HEK293 (cell line): ENCODE measurements around the gene POLG2.

Experiments used
- CTCF ChIA-PET: fragments of 350-600 bp; formaldehyde crosslinking; extraction: SDS; loops from one replicate; lab custom pipeline; 2021; ENCODE audit warnings: antibody characterized with exemption; lab: Yijun Ruan, JAX
- POLR2A ChIA-PET: fragments of 300-600 bp; formaldehyde crosslinking; extraction: SDS; loops from one replicate; lab custom pipeline; 2020; ENCODE audit warnings: antibody characterized with exemption, inconsistent platforms; lab: Yijun Ruan, JAX
- H3K27ac ChIP-seq: fragments of 200-500 bp; sonication (Bioruptor generic); 2 replicates; pipeline ENCODE4 v1.5.1; 2014; ENCODE audit warnings: low read depth, low read length, control low read depth, inconsistent platforms; ENCODE audit errors: extremely low read depth
- H3K36me3 ChIP-seq, 2 experiments: fragments of 200-500 bp in 1 of 2; sonication (Bioruptor generic) in 1 of 2; 1 replicate in 1 of 2; 2 replicates in 1 of 2; pipeline ENCODE4 v1.5.1; 2014 to 2017; ENCODE audit warnings: inconsistent platforms in 2 of 2, low read length in 2 of 2; ENCODE audit not compliant: control insufficient read depth in 2 of 2, insufficient read depth in 1 of 2
- H3K4me1 ChIP-seq: fragments of 200-500 bp; sonication (Bioruptor generic); 2 replicates; pipeline ENCODE4 v1.5.1; 2014; ENCODE audit warnings: mild to moderate bottlenecking, low read length, inconsistent platforms; ENCODE audit not compliant: control insufficient read depth, insufficient read depth
- H3K4me3 ChIP-seq: 2 replicates; pipeline ENCODE4 v1.5.1; 2011; ENCODE audit warnings: low read depth, mild to moderate bottlenecking, control low read depth, low read length, moderate library complexity
- H3K9me3 ChIP-seq: fragments of 200-500 bp; sonication (Bioruptor generic); 2 replicates; pipeline ENCODE4 v1.5.1; 2014; ENCODE audit warnings: low read depth, low read length, inconsistent platforms; ENCODE audit not compliant: control insufficient read depth, insufficient read depth
- BCL11A ChIP-seq: fragments of 450-650 bp; formaldehyde crosslinking; IDR thresholded peaks from 2 replicates; pipeline ENCODE4 v1.5.1; 2016; ENCODE audit warnings: low read depth, missing biosample characterization, missing genetic modification characterization
- BCL11B ChIP-seq: fragments of 450-650 bp; formaldehyde crosslinking; IDR thresholded peaks from 2 replicates; pipeline ENCODE4 v1.5.1; 2016; ENCODE audit warnings: low read depth, missing biosample characterization, missing genetic modification characterization
- KLF8 ChIP-seq: fragments of 450-650 bp; formaldehyde crosslinking; IDR thresholded peaks from 2 replicates; pipeline ENCODE4 v1.5.1; 2016; ENCODE audit warnings: missing biosample characterization, missing genetic modification characterization
- MZF1 ChIP-seq: fragments of 450-650 bp; formaldehyde crosslinking; IDR thresholded peaks from 2 replicates; pipeline ENCODE4 v1.5.1; 2017; ENCODE audit warnings: missing biosample characterization, missing genetic modification characterization, borderline replicate concordance
- SP3 ChIP-seq: fragments of 450-650 bp; formaldehyde crosslinking; IDR thresholded peaks from 2 replicates; pipeline ENCODE4 v1.5.1; 2016; ENCODE audit warnings: missing biosample characterization, missing genetic modification characterization
- ZFP3 ChIP-seq: fragments of 450-650 bp; formaldehyde crosslinking; IDR thresholded peaks from 2 replicates; pipeline ENCODE4 v1.5.1; 2016; ENCODE audit warnings: low read depth, missing biosample characterization, missing genetic modification characterization
- ZNF114 ChIP-seq: fragments of 450-650 bp; formaldehyde crosslinking; IDR thresholded peaks from 2 replicates; pipeline ENCODE4 v1.5.0; 2017; ENCODE audit warnings: missing biosample characterization, missing genetic modification characterization
- ZNF132 ChIP-seq: fragments of 450-650 bp; formaldehyde crosslinking; IDR thresholded peaks from 2 replicates; pipeline ENCODE4 v1.5.1; 2017; ENCODE audit warnings: missing biosample characterization, missing genetic modification characterization, borderline replicate concordance
- ZNF175 ChIP-seq: fragments of 450-650 bp; formaldehyde crosslinking; IDR thresholded peaks from 2 replicates; pipeline ENCODE4 v1.5.1; 2016; ENCODE audit warnings: missing biosample characterization, missing genetic modification characterization
- ZNF18 ChIP-seq: fragments of 450-650 bp; formaldehyde crosslinking; IDR thresholded peaks from 2 replicates; pipeline ENCODE4 v1.5.1; 2016; ENCODE audit warnings: missing biosample characterization, missing genetic modification characterization
- ZNF23 ChIP-seq: fragments of 450-650 bp; formaldehyde crosslinking; IDR thresholded peaks from 2 replicates; pipeline ENCODE4 v1.5.1; 2016; ENCODE audit warnings: missing biosample characterization, missing genetic modification characterization, borderline replicate concordance
- ZNF341 ChIP-seq: fragments of 450-650 bp; formaldehyde crosslinking; IDR thresholded peaks from 2 replicates; pipeline ENCODE4; 2016; ENCODE audit warnings: low read depth, missing biosample characterization, missing genetic modification characterization
- ZNF366 ChIP-seq: fragments of 450-650 bp; formaldehyde crosslinking; conservative IDR thresholded peaks from 2 replicates; pipeline ENCODE4 v1.5.1; 2016; ENCODE audit warnings: missing biosample characterization, missing genetic modification characterization
- ZNF404 ChIP-seq: fragments of 450-650 bp; formaldehyde crosslinking; IDR thresholded peaks from 2 replicates; pipeline ENCODE4 v1.5.1; 2017; ENCODE audit warnings: missing biosample characterization, missing genetic modification characterization
- ZNF510 ChIP-seq: fragments of 450-650 bp; formaldehyde crosslinking; IDR thresholded peaks from 2 replicates; pipeline ENCODE4 v1.5.1; 2018; ENCODE audit warnings: mild to moderate bottlenecking, missing genetic modification characterization, missing biosample characterization; ENCODE audit not compliant: insufficient replicate concordance
- ZNF529 ChIP-seq: fragments of 450-650 bp; formaldehyde crosslinking; IDR thresholded peaks from 2 replicates; pipeline ENCODE4 v1.5.1; 2017; ENCODE audit warnings: missing genetic modification characterization, missing biosample characterization; ENCODE audit not compliant: insufficient replicate concordance
- ZNF549 ChIP-seq: fragments of 450-650 bp; IDR thresholded peaks from 2 replicates; pipeline ENCODE4 v1.5.1; 2018; ENCODE audit warnings: missing biosample characterization, missing genetic modification characterization, mild to moderate bottlenecking, inconsistent platforms, moderate library complexity
- ZNF571 ChIP-seq: fragments of 450-650 bp; formaldehyde crosslinking; IDR thresholded peaks from 2 replicates; pipeline ENCODE4 v1.5.0; 2017; ENCODE audit warnings: missing biosample characterization, missing genetic modification characterization
- ZNF600 ChIP-seq: fragments of 450-650 bp; formaldehyde crosslinking; IDR thresholded peaks from 2 replicates; pipeline ENCODE4 v1.5.1; 2016; ENCODE audit warnings: missing biosample characterization, missing genetic modification characterization
- ZNF664 ChIP-seq: fragments of 450-650 bp; formaldehyde crosslinking; IDR thresholded peaks from 2 replicates; pipeline ENCODE4 v1.5.1; 2016; ENCODE audit warnings: missing biosample characterization, missing genetic modification characterization
- ZSCAN16 ChIP-seq: fragments of 450-650 bp; formaldehyde crosslinking; IDR thresholded peaks from 2 replicates; pipeline ENCODE4 v1.5.1; 2016; ENCODE audit warnings: missing biosample characterization, missing genetic modification characterization
- TF ChIP-seq, protein P1 (sequence below): fragments of 450-650 bp; formaldehyde crosslinking; IDR thresholded peaks from 2 replicates; pipeline ENCODE4 v1.5.1; 2017; ENCODE audit warnings: missing biosample characterization, missing genetic modification characterization

POLG2 gene

GRCh38 chr17:64529221-64529620, 32.4 kb upstream of the POLG2 start:
- no peak overlapping the region for H3K4me3 ChIP-seq
- CTCF ChIA-PET = no interaction called here
- H3K4me1 ChIP-seq = no peaks in the 10 kb centered on the region
- peaks cover 84 to 100% of the 10 kb centered on the region in 2 experiments for H3K36me3 ChIP-seq
- POLR2A ChIA-PET = interaction anchor here (1.1 kb wide), 1 partner anchor 23 kb away, joined by 5 read pairs; the partner anchor contains the start of gene CEP95
- TF ChIP-seq SP3 = no peak
- no peak for TF ChIP-seq KLF8 (tag by site-specific recombination)
- no peak for TF ChIP-seq ZNF404 (tag by site-specific recombination)
- TF ChIP-seq ZNF114 (tag by site-specific recombination) = no peak
- TF ChIP-seq, protein P1, sequence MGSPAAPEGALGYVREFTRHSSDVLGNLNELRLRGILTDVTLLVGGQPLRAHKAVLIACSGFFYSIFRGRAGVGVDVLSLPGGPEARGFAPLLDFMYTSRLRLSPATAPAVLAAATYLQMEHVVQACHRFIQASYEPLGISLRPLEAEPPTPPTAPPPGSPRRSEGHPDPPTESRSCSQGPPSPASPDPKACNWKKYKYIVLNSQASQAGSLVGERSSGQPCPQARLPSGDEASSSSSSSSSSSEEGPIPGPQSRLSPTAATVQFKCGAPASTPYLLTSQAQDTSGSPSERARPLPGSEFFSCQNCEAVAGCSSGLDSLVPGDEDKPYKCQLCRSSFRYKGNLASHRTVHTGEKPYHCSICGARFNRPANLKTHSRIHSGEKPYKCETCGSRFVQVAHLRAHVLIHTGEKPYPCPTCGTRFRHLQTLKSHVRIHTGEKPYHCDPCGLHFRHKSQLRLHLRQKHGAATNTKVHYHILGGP = no peak
- TF ChIP-seq, all 188 proteins: peak for 0
- Histone ChIP-seq H3K27ac (no peak overlapping the region), H3K9me3 (no peaks in the 10 kb centered on the region)

DNA sequence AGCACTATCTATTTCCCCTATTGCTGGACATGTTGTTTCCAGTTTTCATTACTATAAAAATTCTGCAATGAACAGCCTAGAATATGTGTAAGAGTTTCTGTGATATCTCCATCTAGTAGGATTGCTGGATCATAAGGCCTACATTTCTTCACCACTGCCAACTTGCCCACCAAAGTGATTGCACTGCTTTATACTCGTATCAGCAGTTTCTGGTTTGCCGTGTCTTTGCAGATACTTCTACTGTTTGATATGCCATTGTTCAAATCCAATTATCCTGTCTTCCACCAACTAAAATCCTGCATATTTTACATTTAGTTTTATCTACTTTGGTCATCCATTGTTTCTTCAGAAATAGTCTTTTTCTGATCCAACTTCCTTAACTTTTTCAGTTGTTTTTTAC, 31.1 kb upstream of the POLG2 start:
- H3K4me1 ChIP-seq = no peaks in the 10 kb centered on the region
- no peak overlapping the region for H3K27ac ChIP-seq
- CTCF ChIA-PET = interaction anchor here (0.8 kb wide), 1 partner anchor 121 kb away, joined by 4 read pairs; no protein-coding TSS in a partner anchor
- POLR2A ChIA-PET = no interaction called here
- no peak overlapping the region for H3K4me3 ChIP-seq
- TF ChIP-seq ZNF549 (tag by site-specific recombination) (no peak), ZNF600 (tag by site-specific recombination) (no peak), MZF1 (no peak), ZNF23 (no peak), ZNF366 (tag by site-specific recombination) (no peak), ZNF175 (tag by site-specific recombination) (no peak), ZNF664 (tag by site-specific recombination) (no peak), ZNF341 (tag by site-specific recombination) (no peak), ZNF510 (tag by site-specific recombination) (no peak), BCL11B (tag by site-specific recombination) (no peak), ZNF571 (tag by site-specific recombination) (no peak), ZNF18 (tag by site-specific recombination) (no peak), ZSCAN16 (tag by site-specific recombination) (no peak), BCL11A (tag by site-specific recombination) (no peak), ZNF132 (tag by site-specific recombination) (no peak), ZNF529 (tag by site-specific recombination) (no peak), ZFP3 (tag by site-specific recombination) (no peak)
- TF ChIP-seq, protein P1 = no peak
- H3K36me3 ChIP-seq = peaks cover 87 to 100% of the 10 kb centered on the region in 2 experiments
- H3K9me3 ChIP-seq = no peaks in the 10 kb centered on the region
